GM23338 (cell line): Measurements from ENCODE around the gene COLEC12. TPM values are rescaled to one million over a fixed set of nuclear protein-coding genes. Genes with fewer than 3 reads are reported as not detected.

Source experiments
- ATAC-seq: fragments of 200-7000 bp; cut with Tn5 transposase; 3 replicates; pipeline ENCODE4 v1.9.1; 2020
- DNase-seq: peaks from one replicate; pipeline ENCODE4 v3.0.0-alpha.2; 2015; ENCODE audit warnings: low spot score
- H2AFZ ChIP-seq: fragments of 200-600 bp; sonication (generic); 2 replicates; pipeline ENCODE4 v1.8.0; 2016; ENCODE audit warnings: antibody characterized with exemption, mild to moderate bottlenecking, moderate library complexity
- H3F3A ChIP-seq: fragments of 200-600 bp; sonication (generic); replicated peaks from 2 replicates; pipeline ENCODE4 v1.8.0; 2017; ENCODE audit warnings: antibody characterized with exemption, mixed run types, low read depth
- H3K27ac ChIP-seq: fragments of 200-600 bp; sonication (generic); 2 replicates; pipeline ENCODE4 v1.6.1; 2016; ENCODE audit warnings: low read depth
- H3K27me3 ChIP-seq: fragments of 200-600 bp; sonication (generic); 2 replicates; pipeline ENCODE4 v1.8.0; 2016; ENCODE audit warnings: mild to moderate bottlenecking, mixed run types, moderate library complexity; ENCODE audit not compliant: insufficient read depth
- H3K36me3 ChIP-seq: fragments of 200-600 bp; sonication (generic); 2 replicates; pipeline ENCODE4 v1.8.0; 2016; ENCODE audit warnings: mild to moderate bottlenecking; ENCODE audit not compliant: insufficient read depth
- H3K4me1 ChIP-seq: fragments of 200-600 bp; sonication (generic); 2 replicates; pipeline ENCODE4 v1.8.0; 2016; ENCODE audit warnings: mild to moderate bottlenecking, moderate library complexity; ENCODE audit not compliant: insufficient read depth
- H3K4me2 ChIP-seq: fragments of 200-600 bp; sonication (generic); 2 replicates; pipeline ENCODE4 v1.7.1; 2017; ENCODE audit warnings: mixed run types
- H3K4me3 ChIP-seq: fragments of 200-600 bp; sonication (generic); 2 replicates; pipeline ENCODE4 v1.6.1; 2016; ENCODE audit warnings: mixed run types
- H3K79me2 ChIP-seq: fragments of 200-600 bp; sonication (generic); replicated peaks from 2 replicates; pipeline ENCODE4 v1.8.0; 2017; ENCODE audit warnings: mild to moderate bottlenecking; ENCODE audit not compliant: insufficient read depth
- H3K9me2 ChIP-seq: fragments of 200-600 bp; sonication (generic); 2 replicates; pipeline ENCODE4 v1.8.0; 2017; ENCODE audit not compliant: insufficient read depth
- H4K20me1 ChIP-seq: fragments of 200-600 bp; sonication (generic); replicated peaks from 2 replicates; pipeline ENCODE4 v1.8.0; 2017; ENCODE audit warnings: mild to moderate bottlenecking; ENCODE audit not compliant: insufficient read depth
- H3K27ac Mint-ChIP-seq: 2 replicates; pipeline ENCODE4 v1.8.0; 2020; ENCODE audit warnings: inconsistent platforms, mild to moderate bottlenecking, moderate library complexity, mixed read lengths
- H3K27me3 Mint-ChIP-seq: 3 replicates; pipeline ENCODE4 v1.8.0; 2022; ENCODE audit warnings: low read depth, mild to moderate bottlenecking, moderate library complexity, mixed read lengths, inconsistent platforms; ENCODE audit not compliant: insufficient read depth, poor library complexity
- H3K36me3 Mint-ChIP-seq: 3 replicates; pipeline ENCODE4 v1.8.0; 2021; ENCODE audit warnings: low read depth, mild to moderate bottlenecking, inconsistent platforms, moderate library complexity, mixed read lengths
- H3K4me1 Mint-ChIP-seq: 3 replicates; pipeline ENCODE4 v1.8.0; 2020; ENCODE audit warnings: mild to moderate bottlenecking, inconsistent platforms, mixed read lengths
- H3K4me3 Mint-ChIP-seq: 3 replicates; pipeline ENCODE4 v1.8.0; 2021; ENCODE audit warnings: moderate library complexity, mild to moderate bottlenecking, inconsistent platforms, mixed read lengths
- H3K9me3 Mint-ChIP-seq: 3 replicates; pipeline ENCODE4 v1.8.0; 2020; ENCODE audit warnings: moderate library complexity, mild to moderate bottlenecking, inconsistent platforms, mixed read lengths
- CREB1 ChIP-seq: fragments of 250-450 bp; sonication (Bioruptor Pico); IDR thresholded peaks from 2 replicates; pipeline ENCODE4 v1.5.0; 2020; ENCODE audit warnings: low read depth, mild to moderate bottlenecking, moderate library complexity
- CTCF ChIP-seq, 2 experiments: fragments of 200-600 bp in 1 of 2; sonication (generic) in 1 of 2; conservative IDR thresholded peaks; 2 replicates each; pipeline versions ENCODE4 v1.5.1 to v1.6.1; 2016 to 2017; ENCODE audit warnings: antibody characterized with exemption in 2 of 2, low read depth in 2 of 2, mild to moderate bottlenecking in 2 of 2, moderate library complexity in 1 of 2
- ETS1 ChIP-seq: IDR thresholded peaks from 2 replicates; pipeline ENCODE4 v1.6.1; 2016; ENCODE audit warnings: antibody characterized with exemption
- EZH2 ChIP-seq: fragments of 200-600 bp; sonication (generic); IDR thresholded peaks from one replicate; pipeline ENCODE4 v1.8.0; 2017; ENCODE audit warnings: antibody characterized with exemption, mild to moderate bottlenecking, low read depth; ENCODE audit not compliant: unreplicated experiment
- EZH2phosphoT487 ChIP-seq: fragments of 200-600 bp; sonication (generic); IDR thresholded peaks from one replicate; pipeline ENCODE4 v1.8.1; 2018; ENCODE audit warnings: antibody characterized with exemption; ENCODE audit not compliant: unreplicated experiment
- JUNB ChIP-seq: IDR thresholded peaks from one replicate; pipeline ENCODE4 v1.6.1; 2016; ENCODE audit warnings: antibody characterized with exemption; ENCODE audit not compliant: unreplicated experiment
- NANOG ChIP-seq: IDR thresholded peaks from 2 replicates; pipeline ENCODE4 v1.6.1; 2016; ENCODE audit warnings: antibody characterized with exemption, borderline replicate concordance
- POLR2AphosphoS5 ChIP-seq: IDR thresholded peaks from 2 replicates; pipeline ENCODE4 v1.6.1; 2016; ENCODE audit warnings: antibody characterized with exemption, low read depth
- REST ChIP-seq: IDR thresholded peaks from one replicate; pipeline ENCODE4 v1.6.1; 2018; ENCODE audit warnings: antibody characterized with exemption; ENCODE audit not compliant: unreplicated experiment
- STAT1 ChIP-seq: IDR thresholded peaks from one replicate; pipeline ENCODE4 v1.6.1; 2016; ENCODE audit warnings: antibody characterized with exemption; ENCODE audit not compliant: unreplicated experiment
- ZNF114 ChIP-seq: fragments of 250-450 bp; sonication (Bioruptor Pico); IDR thresholded peaks from 2 replicates; pipeline ENCODE4 v1.5.0; 2020; ENCODE audit warnings: mild to moderate bottlenecking, moderate library complexity
- ZNF331 ChIP-seq: fragments of 250-450 bp; sonication (Bioruptor Pico); IDR thresholded peaks from 2 replicates; pipeline ENCODE4 v1.5.0; 2020; ENCODE audit warnings: low read depth, mild to moderate bottlenecking, moderate library complexity
- ZNF462 ChIP-seq: fragments of 250-450 bp; sonication (Bioruptor Pico); IDR thresholded peaks from 2 replicates; pipeline ENCODE4 v1.5.0; 2020; ENCODE audit warnings: mild to moderate bottlenecking, moderate library complexity
- polyA plus RNA-seq: library from polyadenylated mRNA; unstranded; fragments of >200 nt; fragmentation: Nextera tagmentation; extraction: Ambion mirVana; gene quantifications from 2 replicates; pipeline ENCODE4 v1.2.1, GENCODE V29; 2016
- total RNA-seq: library from RNA; depleted of rRNA; stranded (reverse); fragments of >200 nt; shearing (Covaris generic); gene quantifications from 2 replicates; pipeline ENCODE4 v1.2.3, GENCODE V29; 2014

Gene COLEC12
- total and polyA plus RNA-seq, 2 experiments from 2014 or later, result 1.1 to 3.2 TPM

GRCh38 chr18:489244-490023 is 11.1 kb downstream of the COLEC12 start:
- H3K27ac Mint-ChIP-seq, result no peak overlapping the region

More at GRCh38 chr18:489244-490023, 11.1 kb downstream of the COLEC12 start:
- Histone ChIP-seq H3K36me3 (0 out of 2 replicates have a peak, but pooled peaks cover 3% of the 10 kb centered on the region), H3K27me3 (no peaks in the 10 kb centered on the region), H3K4me2 (no peak overlapping the region), H3K9me2 (no peaks in the 10 kb centered on the region), H3K4me3 (no peak overlapping the region), H3F3A (no peaks in the 10 kb centered on the region), H3K27ac (no peak overlapping the region), H3K79me2 (no peaks in the 10 kb centered on the region), H4K20me1 (no peaks in the 10 kb centered on the region), H3K4me1 (peaks cover 4% of the 10 kb centered on the region), H2AFZ (no peak overlapping the region)
- peaks cover 11% of the 10 kb centered on the region; the same call in 2 of the 3 replicates for H3K9me3 Mint-ChIP-seq
- ATAC-seq, result no peak
- no peak for TF ChIP-seq CTCF (conservative IDR thresholded peaks at IDR 0.05; ENCODE audit: low read depth in 2 of 2)
- no peak for TF ChIP-seq ZNF331 (CRISPR knock-in tag)
- no peak for TF ChIP-seq EZH2phosphoT487
- no peak for TF ChIP-seq ZNF462
- no peak for TF ChIP-seq JUNB
- no peak for TF ChIP-seq POLR2AphosphoS5
- no peak for TF ChIP-seq NANOG
- TF ChIP-seq ETS1, result no peak
- TF ChIP-seq EZH2, result no peak
- TF ChIP-seq CREB1 (CRISPR knock-in tag), result no peak
- no peak for TF ChIP-seq ZNF114 (CRISPR knock-in tag)
- no peak for TF ChIP-seq STAT1
- no peak for TF ChIP-seq REST
- H3K4me3 Mint-ChIP-seq, result no peak overlapping the region
- H3K4me1 Mint-ChIP-seq, result peaks cover 10% of the 10 kb centered on the region
- peaks cover 3% of the 10 kb centered on the region for H3K27me3 Mint-ChIP-seq
- peaks cover 8% of the 10 kb centered on the region; the same call in 1 of the 3 replicates for H3K36me3 Mint-ChIP-seq
- no peak for DNase-seq
